ENCODE data around the gene MATR3. TPM values are rescaled to one million over a fixed set of nuclear protein-coding genes. Genes with fewer than 3 reads are reported as not detected.

The MATR3 gene
- total RNA-seq, 1 experiment from 2014 or later: 267 TPM

GRCh38 chr5:139301808-139302499 is 8.4 kb downstream of the MATR3 start:
- H3K27me3 ChIP-seq (ENCODE audit: insufficient read depth, low read length): no peaks in the 10 kb centered on the region
- Mint-ChIP-seq H3K27me3 (ENCODE audit: low read depth) (no peaks in the 10 kb centered on the region), H3K27ac (peak overlapping the region in 2 of 3 experiments; percentile 68 to 94; a peak in 4 of 7 replicates), H3K9me3 (no peaks in the 10 kb centered on the region), H3K4me3 (peak overlapping the region in 1 of 2 experiments; percentile 8; a peak in 1 of 5 replicates), H3K4me1 (peaks cover 64 to 79% of the 10 kb centered on the region in 2 experiments), H3K36me3 (ENCODE audit: insufficient read depth in 1 of 3, low read depth in 3 of 3) (peaks cover 9 to 17% (median 17%) of the 10 kb centered on the region in 3 experiments; a peak in 6 of 7 replicates)
- H2BK15ac ChIP-seq (ENCODE audit: low read depth, low read length): no peak overlapping the region
- H2AFZ ChIP-seq (ENCODE audit: low read length): no peak overlapping the region
- H3K9me3 ChIP-seq (ENCODE audit: control insufficient read depth, low read depth, low read length): no peaks in the 10 kb centered on the region
- no peak overlapping the region for H3K9ac ChIP-seq (ENCODE audit: extremely low read depth, insufficient read length, low read length)
- H3K27ac ChIP-seq (ENCODE audit: insufficient read length, low read depth, low read length): no peak overlapping the region
- no peak overlapping the region for H4K5ac ChIP-seq (ENCODE audit: insufficient read length, low read depth, low read length)
- H2BK120ac ChIP-seq (ENCODE audit: low read depth, low read length, poor library complexity, severe bottlenecking): no peak overlapping the region
- no peak overlapping the region for H3K18ac ChIP-seq (ENCODE audit: insufficient read length, low read depth, low read length)
- DNase-seq: no peak
- WGBS (ENCODE audit: extremely low coverage, insufficient read length, low lambda C conversion rate): no CpG with 5 or more reads among the region's 7 CpGs
- H3K14ac ChIP-seq (ENCODE audit: insufficient read depth, low read length): no peak overlapping the region
- no peak overlapping the region for H2AK5ac ChIP-seq (ENCODE audit: insufficient read length, low read length)
- no peak overlapping the region for H2BK20ac ChIP-seq (ENCODE audit: low read depth, low read length, poor library complexity, severe bottlenecking)
- H3K4me2 ChIP-seq (ENCODE audit: insufficient read depth, insufficient read length, low read length): no peak overlapping the region
- peaks cover 90% of the 10 kb centered on the region for H3K79me2 ChIP-seq (ENCODE audit: insufficient read depth, low read length)
- no peak overlapping the region for H3T11ph ChIP-seq (ENCODE audit: low read length)
- H4K20me1 ChIP-seq (ENCODE audit: control insufficient read depth, insufficient read depth, insufficient read length): no peaks in the 10 kb centered on the region
- no peak overlapping the region for H4K8ac ChIP-seq (replicated peaks; ENCODE audit: insufficient read length, low read depth, low read length)
- no peaks in the 10 kb centered on the region; the same call in 1 of the 2 replicates for H3K4me1 ChIP-seq (ENCODE audit: insufficient read depth, low read length)
- H3K23me2 ChIP-seq (ENCODE audit: insufficient read length, low read depth, low read length, poor library complexity, severe bottlenecking): no peaks in the 10 kb centered on the region
- H3K4ac ChIP-seq (ENCODE audit: low read depth, low read length): no peak overlapping the region
- H3K23ac ChIP-seq (ENCODE audit: insufficient read length, low read depth, low read length): no peak overlapping the region
- no peak overlapping the region for H3K56ac ChIP-seq (ENCODE audit: insufficient read length, low read depth, low read length)
- H2BK12ac ChIP-seq (ENCODE audit: insufficient read length, low read depth, low read length): no peak overlapping the region
- H3K79me1 ChIP-seq (ENCODE audit: insufficient read depth, low read depth, low read length, poor library complexity, severe bottlenecking): no peaks in the 10 kb centered on the region
- H2BK5ac ChIP-seq (ENCODE audit: insufficient read length, low read length): no peak overlapping the region
- H4K91ac ChIP-seq (ENCODE audit: insufficient read length, low read depth, low read length): no peak overlapping the region
- no peak for TF ChIP-seq CTCF (conservative IDR thresholded peaks at IDR 0.05)

Data from H9 (cell line).